K562 (cell line): Measurements from ENCODE around the gene PSMB2. TPM values are rescaled to one million over a fixed set of nuclear protein-coding genes. Genes with fewer than 3 reads are reported as not detected.

Experiments
- BACH1 ChIP-seq: fragments of 200-800 bp; sonication (Bioruptor generic); IDR thresholded peaks from 2 replicates; pipeline ENCODE4 v1.6.1; 2016; ENCODE audit warnings: missing genetic modification characterization, missing compliant biosample characterization
- CHD2 ChIP-seq: IDR thresholded peaks from 2 replicates; pipeline ENCODE4 v1.6.1; 2011; ENCODE audit warnings: low read depth, low read length
- CXXC5 ChIP-seq: fragments of 250-450 bp; sonication (Bioruptor Pico); IDR thresholded peaks from 2 replicates; pipeline ENCODE4 v1.8.0; 2022; ENCODE audit warnings: inconsistent platforms, mild to moderate bottlenecking, moderate library complexity
- FIP1L1 ChIP-seq: fragments of 200-400 bp; formaldehyde crosslinking; IDR thresholded peaks from 2 replicates; pipeline ENCODE4 v1.6.1; 2018; ENCODE audit warnings: mild to moderate bottlenecking, low read depth, low read length; ENCODE audit not compliant: poor library complexity, severe bottlenecking
- FOXA1 ChIP-seq: fragments of 450-650 bp; IDR thresholded peaks from 2 replicates; pipeline ENCODE4 v1.6.1; 2016; ENCODE audit warnings: mild to moderate bottlenecking, borderline replicate concordance
- GABPB1 ChIP-seq: sonication (generic); formaldehyde crosslinking; IDR thresholded peaks from 2 replicates; pipeline ENCODE4 v1.8.0; 2022; ENCODE audit warnings: mild to moderate bottlenecking, missing genetic modification reagents
- HSF4 ChIP-seq: fragments of 250-450 bp; sonication (Bioruptor Pico); IDR thresholded peaks from 2 replicates; pipeline ENCODE4 v2.1.2; 2022; ENCODE audit warnings: mild to moderate bottlenecking, moderate library complexity, borderline replicate concordance
- KAT7 ChIP-seq: sonication (generic); formaldehyde crosslinking; IDR thresholded peaks from 2 replicates; pipeline ENCODE4 v1.8.0; 2022; ENCODE audit warnings: missing genetic modification reagents, mild to moderate bottlenecking, borderline replicate concordance
- MTA3 ChIP-seq: fragments of 450-650 bp; formaldehyde crosslinking; IDR thresholded peaks from 2 replicates; pipeline ENCODE4 v1.6.1; 2017; ENCODE audit warnings: mild to moderate bottlenecking, borderline replicate concordance
- RBM39 ChIP-seq: fragments of 200-400 bp; formaldehyde crosslinking; optimal IDR thresholded peaks from 2 replicates; pipeline ENCODE3; 2018; ENCODE audit warnings: low read depth, low read length
- RHOXF2B ChIP-seq: fragments of 250-450 bp; sonication (Bioruptor Pico); conservative IDR thresholded peaks from 2 replicates; pipeline ENCODE4 v1.5.1; 2021
- SREBF1 ChIP-seq: fragments of 150-350 bp; IDR thresholded peaks from 2 replicates; pipeline ENCODE4 v1.6.1; 2014; ENCODE audit warnings: antibody characterized with exemption, low read depth, low read length, borderline replicate concordance
- SRSF3 ChIP-seq: fragments of 200-400 bp; formaldehyde crosslinking; IDR thresholded peaks from 2 replicates; pipeline ENCODE4 v1.6.1; 2016; ENCODE audit warnings: mild to moderate bottlenecking, low read length, moderate library complexity; ENCODE audit not compliant: insufficient read depth
- ZBED1 ChIP-seq: IDR thresholded peaks from 2 replicates; pipeline ENCODE4 v1.6.1; 2014
- ZKSCAN8 ChIP-seq: fragments of 200-800 bp; sonication (Bioruptor generic); IDR thresholded peaks from 2 replicates; pipeline ENCODE4 v1.6.1; 2016; ENCODE audit warnings: missing genetic modification characterization, missing compliant biosample characterization
- ZNF3 ChIP-seq: fragments of 250-450 bp; sonication (Bioruptor Pico); IDR thresholded peaks from 2 replicates; pipeline ENCODE4 v1.5.0; 2021; ENCODE audit warnings: mild to moderate bottlenecking, moderate library complexity
- ZNF316 ChIP-seq: fragments of 450-650 bp; IDR thresholded peaks from 2 replicates; pipeline ENCODE4 v1.6.1; 2016
- ZNF324 ChIP-seq: fragments of 250-450 bp; sonication (Bioruptor Pico); IDR thresholded peaks from 2 replicates; pipeline ENCODE4 v1.4.0; 2020; ENCODE audit warnings: mild to moderate bottlenecking
- ZNF507 ChIP-seq: conservative IDR thresholded peaks from 2 replicates; pipeline ENCODE4 v1.6.1; 2017; ENCODE audit warnings: missing genetic modification characterization, missing compliant biosample characterization
- ZNF668 ChIP-seq: fragments of 250-450 bp; sonication (Bioruptor Pico); IDR thresholded peaks from 2 replicates; pipeline ENCODE4 v1.8.0; 2022; ENCODE audit warnings: mild to moderate bottlenecking, inconsistent platforms
- polyA plus RNA-seq, 8 experiments: library from polyadenylated mRNA; depleted of rRNA in 4 of 8; stranded (reverse) in 5 of 8; unstranded in 3 of 8; fragments of >200 nt; fragmentation: Nextera tagmentation in 2 of 8; fragmentation: Illumina TruSeq in 1 of 8; extraction: Ambion mirVana in 2 of 8; extraction: Trizol in 1 of 8; gene quantifications; 2 replicates each; pipeline versions ENCODE4 v1.2.1 to v1.2.3, GENCODE V29; 2011 to 2014; ENCODE audit warnings: inconsistent platforms in 1 of 8, missing spikeins in 1 of 8
- total RNA-seq, 7 experiments: library from RNA; depleted of rRNA in 6 of 7; stranded (reverse); fragments of >200 nt in 6 of 7; fragmentation: Illumina TruSeq in 2 of 7; extraction: Trizol in 2 of 7; gene quantifications; 2 replicates each; pipeline versions ENCODE4 v1.2.1 to v1.2.3, GENCODE V29; 2011 to 2021; ENCODE audit warnings: low replicate concordance in 1 of 7
- TF ChIP-seq, protein P1 (sequence below): fragments of 450-650 bp; formaldehyde crosslinking; conservative IDR thresholded peaks from 2 replicates; pipeline ENCODE4 v1.4.0; 2022; ENCODE audit warnings: mild to moderate bottlenecking, missing genetic modification characterization
- TF ChIP-seq, protein P2 (sequence below): fragments of 450-650 bp; IDR thresholded peaks from 2 replicates; pipeline ENCODE4 v1.6.1; 2016; ENCODE audit warnings: borderline replicate concordance
- TF ChIP-seq, protein P3 (sequence below): sonication (generic); formaldehyde crosslinking; IDR thresholded peaks from 2 replicates; pipeline ENCODE4 v1.8.1; 2022; ENCODE audit warnings: missing genetic modification reagents
- TF ChIP-seq, protein P4 (sequence below): fragments of 200-400 bp; formaldehyde crosslinking; IDR thresholded peaks from 2 replicates; pipeline ENCODE4 v1.6.1; 2017; ENCODE audit warnings: mild to moderate bottlenecking, low read depth, low read length, moderate library complexity

PSMB2 gene
- total and polyA plus RNA-seq, 9 of the 15 experiments (the other 6 are each of a cell fraction or from before 2014, with no cell fraction given), result 71.7 to 543 (median 165) TPM

- TF ChIP-seq, protein P1, sequence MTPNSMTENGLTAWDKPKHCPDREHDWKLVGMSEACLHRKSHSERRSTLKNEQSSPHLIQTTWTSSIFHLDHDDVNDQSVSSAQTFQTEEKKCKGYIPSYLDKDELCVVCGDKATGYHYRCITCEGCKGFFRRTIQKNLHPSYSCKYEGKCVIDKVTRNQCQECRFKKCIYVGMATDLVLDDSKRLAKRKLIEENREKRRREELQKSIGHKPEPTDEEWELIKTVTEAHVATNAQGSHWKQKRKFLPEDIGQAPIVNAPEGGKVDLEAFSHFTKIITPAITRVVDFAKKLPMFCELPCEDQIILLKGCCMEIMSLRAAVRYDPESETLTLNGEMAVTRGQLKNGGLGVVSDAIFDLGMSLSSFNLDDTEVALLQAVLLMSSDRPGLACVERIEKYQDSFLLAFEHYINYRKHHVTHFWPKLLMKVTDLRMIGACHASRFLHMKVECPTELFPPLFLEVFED (CRISPR knock-in tag), result no peak
- TF ChIP-seq CXXC5 (peak; percentile 85), FOXA1 (no peak), BACH1 (tag) (peak; percentile 90), RHOXF2B (CRISPR knock-in tag) (no peak), ZNF668 (no peak), SREBF1 (peak; percentile 77; the same call in 1 of the 2 replicates), GABPB1 (CRISPR knock-in tag) (peak; percentile 39), SRSF3 (no peak), ZNF316 (peak; percentile 50; the same call in 1 of the 2 replicates), FIP1L1 (no peak), HSF4 (CRISPR knock-in tag) (no peak), ZKSCAN8 (CRISPR knock-in tag) (no peak), MTA3 (peak; percentile 88; the same call in 1 of the 2 replicates), RBM39 (peak; percentile 10), KAT7 (no peak), ZBED1 (peak; percentile 95; the same call in 1 of the 2 replicates), ZNF507 (tag) (no peak), ZNF3 (CRISPR knock-in tag) (no peak), CHD2 (peak; percentile 97), ZNF324 (CRISPR knock-in tag) (no peak)
- TF ChIP-seq, protein P2, sequence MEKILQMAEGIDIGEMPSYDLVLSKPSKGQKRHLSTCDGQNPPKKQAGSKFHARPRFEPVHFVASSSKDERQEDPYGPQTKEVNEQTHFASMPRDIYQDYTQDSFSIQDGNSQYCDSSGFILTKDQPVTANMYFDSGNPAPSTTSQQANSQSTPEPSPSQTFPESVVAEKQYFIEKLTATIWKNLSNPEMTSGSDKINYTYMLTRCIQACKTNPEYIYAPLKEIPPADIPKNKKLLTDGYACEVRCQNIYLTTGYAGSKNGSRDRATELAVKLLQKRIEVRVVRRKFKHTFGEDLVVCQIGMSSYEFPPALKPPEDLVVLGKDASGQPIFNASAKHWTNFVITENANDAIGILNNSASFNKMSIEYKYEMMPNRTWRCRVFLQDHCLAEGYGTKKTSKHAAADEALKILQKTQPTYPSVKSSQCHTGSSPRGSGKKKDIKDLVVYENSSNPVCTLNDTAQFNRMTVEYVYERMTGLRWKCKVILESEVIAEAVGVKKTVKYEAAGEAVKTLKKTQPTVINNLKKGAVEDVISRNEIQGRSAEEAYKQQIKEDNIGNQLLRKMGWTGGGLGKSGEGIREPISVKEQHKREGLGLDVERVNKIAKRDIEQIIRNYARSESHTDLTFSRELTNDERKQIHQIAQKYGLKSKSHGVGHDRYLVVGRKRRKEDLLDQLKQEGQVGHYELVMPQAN, result peak; percentile 94
- TF ChIP-seq, protein P3, sequence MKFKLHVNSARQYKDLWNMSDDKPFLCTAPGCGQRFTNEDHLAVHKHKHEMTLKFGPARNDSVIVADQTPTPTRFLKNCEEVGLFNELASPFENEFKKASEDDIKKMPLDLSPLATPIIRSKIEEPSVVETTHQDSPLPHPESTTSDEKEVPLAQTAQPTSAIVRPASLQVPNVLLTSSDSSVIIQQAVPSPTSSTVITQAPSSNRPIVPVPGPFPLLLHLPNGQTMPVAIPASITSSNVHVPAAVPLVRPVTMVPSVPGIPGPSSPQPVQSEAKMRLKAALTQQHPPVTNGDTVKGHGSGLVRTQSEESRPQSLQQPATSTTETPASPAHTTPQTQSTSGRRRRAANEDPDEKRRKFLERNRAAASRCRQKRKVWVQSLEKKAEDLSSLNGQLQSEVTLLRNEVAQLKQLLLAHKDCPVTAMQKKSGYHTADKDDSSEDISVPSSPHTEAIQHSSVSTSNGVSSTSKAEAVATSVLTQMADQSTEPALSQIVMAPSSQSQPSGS, result no peak
- TF ChIP-seq, protein P4, sequence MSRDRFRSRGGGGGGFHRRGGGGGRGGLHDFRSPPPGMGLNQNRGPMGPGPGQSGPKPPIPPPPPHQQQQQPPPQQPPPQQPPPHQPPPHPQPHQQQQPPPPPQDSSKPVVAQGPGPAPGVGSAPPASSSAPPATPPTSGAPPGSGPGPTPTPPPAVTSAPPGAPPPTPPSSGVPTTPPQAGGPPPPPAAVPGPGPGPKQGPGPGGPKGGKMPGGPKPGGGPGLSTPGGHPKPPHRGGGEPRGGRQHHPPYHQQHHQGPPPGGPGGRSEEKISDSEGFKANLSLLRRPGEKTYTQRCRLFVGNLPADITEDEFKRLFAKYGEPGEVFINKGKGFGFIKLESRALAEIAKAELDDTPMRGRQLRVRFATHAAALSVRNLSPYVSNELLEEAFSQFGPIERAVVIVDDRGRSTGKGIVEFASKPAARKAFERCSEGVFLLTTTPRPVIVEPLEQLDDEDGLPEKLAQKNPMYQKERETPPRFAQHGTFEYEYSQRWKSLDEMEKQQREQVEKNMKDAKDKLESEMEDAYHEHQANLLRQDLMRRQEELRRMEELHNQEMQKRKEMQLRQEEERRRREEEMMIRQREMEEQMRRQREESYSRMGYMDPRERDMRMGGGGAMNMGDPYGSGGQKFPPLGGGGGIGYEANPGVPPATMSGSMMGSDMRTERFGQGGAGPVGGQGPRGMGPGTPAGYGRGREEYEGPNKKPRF, result no peak
Observed at GRCh38 chr1:35641233-35641866, at the start of gene PSMB2 (continued).
